Breast epithelium (tissue), 4 donors: ENCODE results near the gene UMOD. TPM values are rescaled to one million over a fixed set of nuclear protein-coding genes. Genes with fewer than 3 reads are reported as not detected.

Experiments used
- DNase-seq, 2 donors: peaks; one replicate each; pipeline ENCODE4 v3.0.0-alpha.2; 2019; ENCODE audit warnings: low spot score in 2 of 2
- H3K27ac ChIP-seq, 2 donors: fragments of 200-600 bp; sonication (generic) in 1 of 2; one replicate each; pipeline ENCODE4 v1.5.1; 2016 to 2019; ENCODE audit warnings: mild to moderate bottlenecking in 1 of 2
- H3K27me3 ChIP-seq, 2 donors: fragments of 200-600 bp; sonication (generic) in 1 of 2; one replicate each; pipeline versions ENCODE4 v1.5.1 to v1.6.0; 2017 to 2019; ENCODE audit warnings: control low read depth in 1 of 2, mild to moderate bottlenecking in 1 of 2
- H3K36me3 ChIP-seq: fragments of 200-600 bp; one replicate; pipeline ENCODE4 v1.5.1; 2019
- H3K4me1 ChIP-seq, 2 donors: fragments of 200-600 bp; sonication (generic); one replicate each; pipeline ENCODE4 v1.5.1; 2016 to 2019; ENCODE audit warnings: control low read depth in 1 of 2
- H3K4me3 ChIP-seq, 3 donors: fragments of 200-600 bp; sonication (generic); 1 replicate in 2 of 3; 2 replicates in 1 of 3; pipeline ENCODE4 v1.5.1; 2016 to 2019; ENCODE audit warnings: mild to moderate bottlenecking in 3 of 3, moderate library complexity in 2 of 3
- H3K9me3 ChIP-seq, 2 donors: fragments of 200-600 bp; sonication (generic) in 1 of 2; one replicate each; pipeline ENCODE4 v1.5.1; 2016 to 2019; ENCODE audit warnings: control low read depth in 1 of 2
- POLR2A ChIP-seq: fragments of 450-650 bp; IDR thresholded peaks from one replicate; pipeline ENCODE4 v1.6.1; 2016; ENCODE audit warnings: antibody characterized with exemption, mild to moderate bottlenecking, moderate library complexity
- POLR2AphosphoS5 ChIP-seq, 3 donors: sonication (generic); formaldehyde crosslinking; IDR thresholded peaks; one replicate each; pipeline ENCODE4 v1.6.1; 2017; ENCODE audit warnings: antibody characterized with exemption in 3 of 3
- intact Hi-C: fragments of 100-400 bp; cut with DNase I; formaldehyde crosslinking; loops from one replicate; pipeline ENCODE4 v1.15.1; 2023; ENCODE audit warnings: low total_unique reads
- total RNA-seq, 3 donors: library from RNA; depleted of rRNA; stranded (reverse); fragments of >200 nt; gene quantifications; one replicate each; pipeline ENCODE4 v1.1.0, GENCODE V29; 2016
- TF ChIP-seq, protein P1 (sequence below), 3 donors: fragments of 450-650 bp; IDR thresholded peaks; one replicate each; pipeline ENCODE4 v1.5.1; 2016 to 2017; ENCODE audit warnings: antibody characterized with exemption in 3 of 3, mild to moderate bottlenecking in 3 of 3, moderate library complexity in 3 of 3

UMOD gene
- total RNA-seq: not detected

DNA sequence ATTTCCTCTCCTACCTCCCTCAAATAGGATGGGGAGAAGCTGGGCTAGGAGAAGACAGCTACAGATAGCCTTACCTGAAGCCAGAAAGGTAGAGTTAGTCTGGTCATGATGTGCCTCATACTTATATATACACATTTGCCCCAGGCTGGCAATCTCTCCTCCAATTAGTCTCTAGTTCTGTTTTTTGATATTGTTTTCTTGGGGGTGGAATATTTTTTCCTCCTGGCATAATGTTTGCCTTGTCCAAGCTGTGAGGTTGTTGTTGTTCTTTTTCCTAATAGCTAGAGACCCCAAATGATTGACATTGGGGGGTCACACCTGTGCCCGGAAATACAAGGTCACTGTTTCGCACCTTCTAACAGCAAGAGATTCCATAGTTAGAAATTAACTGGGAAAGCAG, at the start of gene UMOD:
TSS of gene UMOD (minus strand) at position 101 of the 400 bp plus-strand sequence. CDS start 1,978 bp downstream, outside the sequence.
- no peaks in the 10 kb centered on the region for H3K36me3 ChIP-seq
- TF ChIP-seq, protein P1, sequence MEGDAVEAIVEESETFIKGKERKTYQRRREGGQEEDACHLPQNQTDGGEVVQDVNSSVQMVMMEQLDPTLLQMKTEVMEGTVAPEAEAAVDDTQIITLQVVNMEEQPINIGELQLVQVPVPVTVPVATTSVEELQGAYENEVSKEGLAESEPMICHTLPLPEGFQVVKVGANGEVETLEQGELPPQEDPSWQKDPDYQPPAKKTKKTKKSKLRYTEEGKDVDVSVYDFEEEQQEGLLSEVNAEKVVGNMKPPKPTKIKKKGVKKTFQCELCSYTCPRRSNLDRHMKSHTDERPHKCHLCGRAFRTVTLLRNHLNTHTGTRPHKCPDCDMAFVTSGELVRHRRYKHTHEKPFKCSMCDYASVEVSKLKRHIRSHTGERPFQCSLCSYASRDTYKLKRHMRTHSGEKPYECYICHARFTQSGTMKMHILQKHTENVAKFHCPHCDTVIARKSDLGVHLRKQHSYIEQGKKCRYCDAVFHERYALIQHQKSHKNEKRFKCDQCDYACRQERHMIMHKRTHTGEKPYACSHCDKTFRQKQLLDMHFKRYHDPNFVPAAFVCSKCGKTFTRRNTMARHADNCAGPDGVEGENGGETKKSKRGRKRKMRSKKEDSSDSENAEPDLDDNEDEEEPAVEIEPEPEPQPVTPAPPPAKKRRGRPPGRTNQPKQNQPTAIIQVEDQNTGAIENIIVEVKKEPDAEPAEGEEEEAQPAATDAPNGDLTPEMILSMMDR (IDR thresholded peaks at IDR 0.05): no peak
- TF ChIP-seq POLR2AphosphoS5 (IDR thresholded peaks at IDR 0.05) (no peak), POLR2A (no peak)
- intact Hi-C loops: no loop called here
- H3K27ac ChIP-seq: no peak within 1 kb of the TSS
- no peaks in the 10 kb centered on the region for H3K9me3 ChIP-seq
- no peak within 1 kb of the TSS for H3K4me3 ChIP-seq
- H3K4me1 ChIP-seq: no peaks in the 10 kb centered on the region
- peaks cover 0 to 26% of the 10 kb centered on the region in 2 donors for H3K27me3 ChIP-seq
- DNase-seq: no peak

DNA sequence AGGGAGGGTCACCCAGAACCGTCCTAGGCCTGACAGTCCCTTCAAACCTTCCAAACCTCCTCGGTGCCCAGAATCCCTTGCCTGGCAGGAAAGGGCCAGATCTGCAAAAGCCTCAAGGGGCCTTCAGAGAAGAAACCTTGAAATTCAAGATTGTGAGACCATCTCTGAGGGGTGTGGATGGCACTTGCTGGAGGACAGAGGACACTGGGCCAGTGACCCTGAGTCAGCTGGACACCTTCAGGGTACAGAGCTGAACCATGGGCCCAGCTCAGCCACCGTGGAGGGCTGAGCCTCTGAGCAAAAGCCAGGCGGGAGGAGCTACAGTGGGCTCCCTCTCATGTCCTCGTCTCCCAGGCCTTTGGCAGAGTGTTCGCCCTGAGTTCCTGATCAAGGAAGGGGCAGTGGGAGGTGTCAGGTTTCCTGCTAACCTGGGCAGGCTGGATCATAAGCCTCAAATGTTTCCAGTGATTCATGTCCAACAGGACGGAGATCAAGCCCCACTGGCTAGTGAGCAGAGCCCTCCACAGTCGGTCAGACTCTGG, 49.0 kb upstream of the UMOD start:
- TF ChIP-seq, protein P1 (IDR thresholded peaks at IDR 0.05): no peak
- TF ChIP-seq POLR2A: no peak
- TF ChIP-seq POLR2AphosphoS5 (IDR thresholded peaks at IDR 0.05): no peak
- H3K9me3 ChIP-seq: no peaks in the 10 kb centered on the region
- no peak overlapping the region for H3K27ac ChIP-seq
- no peaks in the 10 kb centered on the region for H3K27me3 ChIP-seq
- no peaks in the 10 kb centered on the region for H3K4me1 ChIP-seq
- intact Hi-C loops: no loop called here
- H3K36me3 ChIP-seq: no peaks in the 10 kb centered on the region
- DNase-seq: no peak
- no peak overlapping the region for H3K4me3 ChIP-seq

DNA sequence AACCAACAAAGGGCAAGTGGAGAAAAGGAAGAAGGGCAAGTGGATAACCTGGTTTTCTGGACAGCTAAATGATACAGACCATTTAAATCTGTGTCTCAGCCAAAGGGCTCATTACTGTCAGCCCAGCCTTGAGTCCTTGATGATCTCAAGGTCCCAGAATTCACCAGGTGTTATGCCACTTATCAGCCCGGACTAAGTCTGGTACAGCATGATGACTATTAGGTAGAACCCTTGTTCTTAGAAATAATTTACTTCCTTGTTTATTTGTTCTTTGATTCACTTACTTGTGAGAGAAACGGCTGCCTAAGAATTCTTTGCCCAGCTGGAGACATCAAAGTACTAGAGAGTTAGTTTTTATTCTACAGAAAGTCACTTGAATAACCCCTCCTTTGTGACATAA, 48.6 kb upstream of the UMOD start:
- Histone ChIP-seq H3K9me3 (no peaks in the 10 kb centered on the region), H3K4me1 (no peaks in the 10 kb centered on the region), H3K27ac (no peak overlapping the region), H3K27me3 (no peaks in the 10 kb centered on the region), H3K36me3 (no peaks in the 10 kb centered on the region), H3K4me3 (no peak overlapping the region)
- no peak for DNase-seq
- intact Hi-C loops: no loop called here
- TF ChIP-seq, protein P1 (IDR thresholded peaks at IDR 0.05): no peak
- no peak for TF ChIP-seq POLR2A
- no peak for TF ChIP-seq POLR2AphosphoS5 (IDR thresholded peaks at IDR 0.05)

DNA sequence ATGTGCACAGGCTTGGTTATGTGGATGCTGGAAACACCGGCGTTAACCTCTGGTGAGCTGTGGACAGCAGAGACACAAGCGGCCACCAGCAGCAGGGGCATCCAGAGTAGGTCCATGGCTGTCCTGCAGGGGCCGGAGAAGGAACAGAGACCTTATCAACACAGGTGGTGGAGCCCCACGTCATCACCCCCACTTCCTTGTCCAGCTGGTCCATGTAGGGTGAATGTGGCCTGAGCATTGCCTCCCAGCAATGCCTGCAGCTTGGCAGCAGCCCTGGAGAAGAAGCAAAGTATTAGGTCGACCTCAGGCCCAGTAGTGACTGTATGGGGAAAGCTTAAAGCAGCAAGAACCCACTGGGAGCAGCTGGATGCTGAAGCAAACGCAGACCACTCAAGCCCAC, 46.7 kb upstream of the UMOD start:
- Histone ChIP-seq H3K4me3 (no peak overlapping the region), H3K4me1 (no peaks in the 10 kb centered on the region), H3K27ac (no peak overlapping the region), H3K27me3 (no peaks in the 10 kb centered on the region), H3K9me3 (no peaks in the 10 kb centered on the region), H3K36me3 (no peaks in the 10 kb centered on the region)
- TF ChIP-seq POLR2AphosphoS5 (IDR thresholded peaks at IDR 0.05) (no peak), POLR2A (no peak)
- TF ChIP-seq, protein P1 (IDR thresholded peaks at IDR 0.05): no peak
- DNase-seq: no peak
- intact Hi-C loops: no loop called here

DNA sequence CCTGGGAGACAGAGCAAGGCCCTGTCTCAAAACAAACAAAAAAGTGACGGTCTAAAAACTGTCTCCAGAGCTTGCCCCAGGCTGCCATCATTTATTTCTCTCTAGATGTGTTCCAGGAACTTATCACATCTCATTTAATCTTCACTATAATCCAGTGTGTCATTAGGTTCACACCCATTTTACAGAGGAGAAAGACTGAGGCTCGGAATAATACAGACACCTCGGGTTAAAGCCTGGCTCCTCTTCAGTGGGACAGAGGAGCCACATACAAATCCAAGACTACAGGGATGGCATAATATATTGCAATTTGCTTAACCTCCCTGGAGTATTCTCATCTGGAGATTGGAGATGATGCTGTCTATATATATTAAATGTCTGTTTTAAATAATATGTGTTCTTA, 46.1 kb upstream of the UMOD start:
- H3K4me3 ChIP-seq: no peak overlapping the region
- no peaks in the 10 kb centered on the region for H3K27me3 ChIP-seq
- H3K4me1 ChIP-seq: no peaks in the 10 kb centered on the region
- intact Hi-C loops: no loop called here
- TF ChIP-seq, protein P1 (IDR thresholded peaks at IDR 0.05): no peak
- TF ChIP-seq POLR2AphosphoS5 (IDR thresholded peaks at IDR 0.05): no peak
- no peak for TF ChIP-seq POLR2A
- no peaks in the 10 kb centered on the region for H3K36me3 ChIP-seq
- no peak for DNase-seq
- no peaks in the 10 kb centered on the region for H3K9me3 ChIP-seq
- no peak overlapping the region for H3K27ac ChIP-seq
